Measurements from ENCODE around the gene B4GALT2.

Gene B4GALT2

GRCh38 chr1:44030605-44031251, 51.7 kb downstream of the B4GALT2 start:
- DNase-seq = peak; percentile 73

GRCh38 chr1:44031252-44032169, 52.5 kb downstream of the B4GALT2 start, which contains the start of gene SLC6A9:
TSS of gene SLC6A9 (minus strand) at chr1:44031462. CDS start at chr1:44024277, 7,185 bp downstream.
- peak; percentile 63 for DNase-seq

- DNase-seq = no peak
Observed at GRCh38 chr1:44032170-44032790, 53.3 kb downstream of the B4GALT2 start.

GRCh38 chr1:44033041-44033575, 54.1 kb downstream of the B4GALT2 start:
- DNase-seq = no peak

GRCh38 chr1:44033756-44034155, 54.7 kb downstream of the B4GALT2 start:
- no peak for DNase-seq

- DNase-seq = no peak
Observed at GRCh38 chr1:44034423-44034822, 55.4 kb downstream of the B4GALT2 start.

GRCh38 chr1:44034976-44035716, 56.1 kb downstream of the B4GALT2 start:
- DNase-seq = no peak

GRCh38 chr1:44035726-44036408, 56.9 kb downstream of the B4GALT2 start:
- DNase-seq = peak; percentile 96

GRCh38 chr1:44036409-44037139, 57.6 kb downstream of the B4GALT2 start:
- peak; percentile 90 for DNase-seq

GRCh38 chr1:44037154-44037553, 58.1 kb downstream of the B4GALT2 start:
- DNase-seq = peak; percentile 64

GRCh38 chr1:44038876-44039657, 60.1 kb downstream of the B4GALT2 start:
- DNase-seq = no peak

GRCh38 chr1:44040418-44040817, 61.4 kb downstream of the B4GALT2 start:
- DNase-seq = peak; percentile 71
